DOHH2 (cell line): Measurements from ENCODE around the gene SH2D4B.

Experiments
- H3F3A ChIP-seq: fragments of 200-600 bp; sonication (generic), shearing (Covaris generic); 2 replicates; pipeline ENCODE4 v1.6.0; 2016; ENCODE audit warnings: antibody characterized with exemption, mild to moderate bottlenecking; ENCODE audit not compliant: control insufficient read depth, insufficient read depth
- H3K27ac ChIP-seq: fragments of 200-600 bp; sonication (generic); 2 replicates; pipeline ENCODE4 v1.5.1; 2014; ENCODE audit warnings: low read depth, mild to moderate bottlenecking, low read length, moderate library complexity
- H3K27me3 ChIP-seq: fragments of 200-600 bp; sonication (generic); 2 replicates; pipeline ENCODE4 v1.6.1; 2014; ENCODE audit warnings: mild to moderate bottlenecking, low read length, mixed read lengths; ENCODE audit not compliant: control insufficient read depth
- H3K36me3 ChIP-seq: fragments of 200-600 bp; sonication (generic); 2 replicates; pipeline ENCODE4 v1.6.1; 2014; ENCODE audit warnings: mild to moderate bottlenecking, low read length, moderate library complexity, mixed read lengths; ENCODE audit not compliant: control insufficient read depth
- H3K4me1 ChIP-seq: fragments of 200-600 bp; sonication (generic); 2 replicates; pipeline ENCODE4 v1.6.1; 2014; ENCODE audit warnings: mild to moderate bottlenecking, low read length, mixed read lengths; ENCODE audit not compliant: control insufficient read depth
- H3K4me2 ChIP-seq: fragments of 200-600 bp; sonication (generic); 2 replicates; pipeline ENCODE4 v1.6.0; 2014; ENCODE audit warnings: mild to moderate bottlenecking, low read length, moderate library complexity
- H3K4me3 ChIP-seq: fragments of 200-600 bp; sonication (generic); 2 replicates; pipeline ENCODE4 v1.5.1; 2014; ENCODE audit warnings: mild to moderate bottlenecking, low read length, mixed read lengths
- H3K79me2 ChIP-seq: fragments of 200-600 bp; sonication (generic); 2 replicates; pipeline ENCODE4 v1.6.1; 2014; ENCODE audit warnings: mild to moderate bottlenecking, low read length, mixed read lengths; ENCODE audit not compliant: control insufficient read depth
- H3K9me2 ChIP-seq: fragments of 200-600 bp; sonication (generic); replicated peaks from 2 replicates; pipeline ENCODE4 v1.6.1; 2014; ENCODE audit warnings: mild to moderate bottlenecking, low read length, mixed read lengths; ENCODE audit not compliant: control insufficient read depth
- H3K9me3 ChIP-seq: fragments of 200-600 bp; sonication (generic); 2 replicates; pipeline ENCODE4 v1.6.1; 2014; ENCODE audit warnings: antibody characterized with exemption, low read length, mixed read lengths; ENCODE audit not compliant: control insufficient read depth, insufficient read depth
- H4K20me1 ChIP-seq: fragments of 200-600 bp; sonication (generic); 2 replicates; pipeline ENCODE4 v1.6.0; 2014; ENCODE audit warnings: low read depth, mild to moderate bottlenecking, antibody characterized with exemption, low read length, moderate library complexity; ENCODE audit not compliant: control insufficient read depth, insufficient read depth
- CTCF ChIP-seq: fragments of 200-600 bp; sonication (generic); IDR thresholded peaks from one replicate; pipeline ENCODE4 v1.5.1; 2014; ENCODE audit warnings: antibody characterized with exemption, mild to moderate bottlenecking, low read depth, low read length; ENCODE audit not compliant: poor library complexity, severe bottlenecking
- EZH2phosphoT487 ChIP-seq: fragments of 200-600 bp; sonication (generic); IDR thresholded peaks from 2 replicates; pipeline ENCODE4 v1.6.1; 2017; ENCODE audit warnings: borderline replicate concordance, mild to moderate bottlenecking, antibody characterized with exemption, low read length, moderate library complexity, mixed read lengths

The SH2D4B gene

GRCh38 chr10:80535671-80536360, 1.9 kb upstream of the SH2D4B start:
- Histone ChIP-seq H3K9me3 (no peaks in the 10 kb centered on the region), H3K79me2 (no peaks in the 10 kb centered on the region), H3K9me2 (no peaks in the 10 kb centered on the region), H3K27me3 (no peaks in the 10 kb centered on the region), H3K4me1 (peaks cover 36% of the 10 kb centered on the region), H3F3A (no peaks in the 10 kb centered on the region), H3K36me3 (no peaks in the 10 kb centered on the region), H4K20me1 (no peaks in the 10 kb centered on the region), H3K4me3 (peak overlapping the region; percentile 79), H3K27ac (no peak overlapping the region), H3K4me2 (peak overlapping the region; percentile 94)
- TF ChIP-seq CTCF (peak; percentile 90), EZH2phosphoT487 (no peak)

DNA sequence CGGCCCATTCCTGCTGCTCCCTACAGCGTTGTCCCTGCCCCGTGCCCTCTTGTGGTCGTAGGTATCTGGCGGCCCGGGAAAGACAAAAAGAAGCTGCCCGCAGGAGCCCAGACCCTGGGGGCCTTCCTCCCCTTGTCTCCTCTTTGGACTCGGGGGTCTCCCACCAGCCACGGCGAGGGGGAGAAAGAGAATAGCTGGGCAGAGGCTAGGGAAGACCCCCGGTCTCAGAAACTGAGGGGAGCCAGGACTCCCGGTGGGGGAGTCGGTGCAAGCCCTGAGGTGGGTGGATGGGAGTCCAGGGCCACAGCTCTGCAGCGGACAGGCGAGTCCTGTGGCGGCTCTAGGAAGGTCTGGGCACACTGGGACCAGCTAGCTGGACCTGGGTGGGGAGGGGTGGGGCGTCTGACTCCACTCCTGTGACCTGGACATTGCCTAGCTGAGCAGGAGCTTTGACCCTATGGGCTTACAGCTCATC, 1.3 kb upstream of the SH2D4B start:
- no peaks in the 10 kb centered on the region for H3K36me3 ChIP-seq
- peaks cover 42% of the 10 kb centered on the region for H3K4me1 ChIP-seq
- no peaks in the 10 kb centered on the region for H4K20me1 ChIP-seq
- H3K4me2 ChIP-seq, result peak overlapping the region; percentile 94
- peak overlapping the region; percentile 79 for H3K4me3 ChIP-seq
- H3K27ac ChIP-seq, result no peak overlapping the region
- no peaks in the 10 kb centered on the region for H3F3A ChIP-seq
- no peaks in the 10 kb centered on the region for H3K27me3 ChIP-seq
- H3K79me2 ChIP-seq, result no peaks in the 10 kb centered on the region
- H3K9me2 ChIP-seq, result no peaks in the 10 kb centered on the region
- no peaks in the 10 kb centered on the region for H3K9me3 ChIP-seq
- TF ChIP-seq EZH2phosphoT487, result no peak

DNA sequence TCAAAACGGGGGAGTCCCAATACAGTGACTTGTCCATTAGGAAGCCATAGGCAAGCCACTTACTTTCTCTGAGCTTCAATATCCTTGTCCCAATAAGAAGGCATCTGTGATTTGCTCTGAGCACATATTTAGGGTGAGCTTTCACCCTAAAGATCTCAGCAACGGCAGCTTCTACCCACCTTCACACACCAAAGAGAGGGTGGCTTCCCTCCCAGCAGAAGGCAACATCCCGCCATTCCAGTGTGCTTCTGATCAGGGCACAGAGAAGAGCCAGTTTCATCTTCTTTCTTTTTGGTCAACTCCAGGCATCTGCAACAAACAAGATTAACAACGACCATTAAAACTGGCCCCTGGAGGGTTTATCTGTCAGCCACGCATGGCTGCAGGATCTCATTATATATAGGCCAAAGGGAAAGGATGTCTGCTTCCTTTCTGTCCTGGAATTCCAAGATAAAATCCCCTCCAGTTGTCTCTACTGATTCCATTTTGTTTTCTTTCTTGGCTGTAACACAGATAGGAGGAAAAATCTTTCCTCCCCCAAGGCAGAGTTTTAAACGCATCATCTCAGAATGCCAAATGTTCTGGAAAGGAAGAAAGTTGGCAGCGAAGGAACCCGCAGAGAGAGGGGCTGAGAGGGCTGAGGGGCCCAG, 491 bp upstream of the SH2D4B start:
- Histone ChIP-seq H3K4me3 (peak overlapping the region; percentile 79), H3K79me2 (no peaks in the 10 kb centered on the region), H3K9me2 (no peaks in the 10 kb centered on the region), H3K4me1 (peaks cover 50% of the 10 kb centered on the region), H4K20me1 (no peaks in the 10 kb centered on the region), H3K36me3 (no peaks in the 10 kb centered on the region), H3K27ac (no peak overlapping the region), H3K9me3 (no peaks in the 10 kb centered on the region), H3K27me3 (no peaks in the 10 kb centered on the region), H3K4me2 (peak overlapping the region; percentile 94; the same call in 1 of the 2 replicates), H3F3A (no peaks in the 10 kb centered on the region)
- TF ChIP-seq CTCF (no peak), EZH2phosphoT487 (no peak)
